Smooth muscle cell (in vitro differentiated cells): ENCODE measurements around the gene FGFR4. TPM values are rescaled to one million over a fixed set of nuclear protein-coding genes. Genes with fewer than 3 reads are reported as not detected.
A peak's percentile ranks its signal among the peaks of the same experiment; 100 is the strongest.

Experiments
- DNase-seq: peaks from one replicate; lab custom pipeline; 2025; ENCODE audit not compliant: unreplicated experiment; lab: John Stamatoyannopoulos, UW
- H2AFZ ChIP-seq: fragments of 200-600 bp; sonication (generic); 2 replicates; pipeline ENCODE4 v1.6.0; 2016; ENCODE audit warnings: antibody characterized with exemption, low read depth, mild to moderate bottlenecking
- H3F3A ChIP-seq: fragments of 200-600 bp; sonication (generic); 2 replicates; pipeline ENCODE4 v1.6.0; 2017; ENCODE audit warnings: antibody characterized with exemption, low read depth
- H3K27ac ChIP-seq: fragments of 200-600 bp; sonication (generic); 2 replicates; pipeline ENCODE4 v1.5.1; 2016; ENCODE audit warnings: low read depth, mild to moderate bottlenecking
- H3K27me3 ChIP-seq: fragments of 200-600 bp; sonication (generic); 2 replicates; pipeline ENCODE4 v1.6.1; 2016; ENCODE audit warnings: low read depth, mild to moderate bottlenecking
- H3K36me3 ChIP-seq: fragments of 200-600 bp; sonication (generic); 2 replicates; pipeline ENCODE4 v1.5.1; 2016; ENCODE audit warnings: low read depth
- H3K4me1 ChIP-seq: fragments of 200-600 bp; sonication (generic); 2 replicates; pipeline ENCODE4 v1.5.1; 2016; ENCODE audit warnings: low read depth
- H3K4me2 ChIP-seq: fragments of 200-600 bp; sonication (generic); 2 replicates; pipeline ENCODE4 v1.6.0; 2016; ENCODE audit warnings: mild to moderate bottlenecking
- H3K4me3 ChIP-seq: fragments of 200-600 bp; sonication (generic); 2 replicates; pipeline ENCODE4 v1.5.1; 2016; ENCODE audit warnings: mild to moderate bottlenecking
- H3K79me2 ChIP-seq: fragments of 200-600 bp; sonication (generic); 2 replicates; pipeline ENCODE4 v1.6.0; 2016; ENCODE audit warnings: low read depth, mild to moderate bottlenecking
- H3K9ac ChIP-seq: fragments of 200-600 bp; sonication (generic); 2 replicates; pipeline ENCODE4 v1.6.0; 2016; ENCODE audit warnings: low read depth
- H3K9me3 ChIP-seq: fragments of 200-600 bp; sonication (generic); replicated peaks from 2 replicates; pipeline ENCODE4 v1.5.1; 2016; ENCODE audit warnings: low read depth
- H4K20me1 ChIP-seq: fragments of 200-600 bp; sonication (generic); 2 replicates; pipeline ENCODE4 v1.6.0; 2016; ENCODE audit warnings: low read depth
- CTCF ChIP-seq: fragments of 200-600 bp; sonication (generic); IDR thresholded peaks from 2 replicates; pipeline ENCODE4 v1.5.1; 2017; ENCODE audit warnings: borderline replicate concordance, mild to moderate bottlenecking, antibody characterized with exemption; ENCODE audit not compliant: insufficient read depth, poor library complexity, severe bottlenecking
- WGBS: methylation state at CpG from one replicate; pipeline ENCODE4 v1.1.7; 2016; ENCODE audit warnings: low lambda C conversion rate; 5-methylcytosine and 5-hydroxymethylcytosine counted together
- polyA plus RNA-seq: library from polyadenylated mRNA; unstranded; fragments of >200 nt; fragmentation: Nextera tagmentation; extraction: Ambion mirVana; gene quantifications from 2 replicates; pipeline ENCODE4 v1.2.1, GENCODE V29; 2016
- total RNA-seq: library from RNA; depleted of rRNA; stranded (reverse); fragments of >200 nt; gene quantifications from 2 replicates; pipeline ENCODE4 v1.2.3, GENCODE V29; 2014

Gene FGFR4
- total and polyA plus RNA-seq, 2 experiments from 2014 or later = 0.90 to 1.1 TPM

- H3F3A ChIP-seq = no peaks in the 10 kb centered on the region
- H3K4me1 ChIP-seq = no peaks in the 10 kb centered on the region
- no peak for TF ChIP-seq CTCF
- no peaks in the 10 kb centered on the region for H3K79me2 ChIP-seq
- WGBS = 95% methylated on average over 5 of the region's 5 CpGs
- H3K4me3 ChIP-seq = no peak overlapping the region
- H3K9ac ChIP-seq = no peak overlapping the region
- no peaks in the 10 kb centered on the region for H4K20me1 ChIP-seq
- no peak overlapping the region for H3K27ac ChIP-seq
- no peaks in the 10 kb centered on the region for H3K9me3 ChIP-seq
- H3K36me3 ChIP-seq = no peaks in the 10 kb centered on the region
- no peak overlapping the region for H3K4me2 ChIP-seq
- H3K27me3 ChIP-seq = no peaks in the 10 kb centered on the region
- DNase-seq = no peak
- H2AFZ ChIP-seq = no peak overlapping the region
These were observed 19.2 kb upstream of the FGFR4 start for GRCh38 chr5:177067503-177067902.

- H3K27ac ChIP-seq = no peak overlapping the region
- no peaks in the 10 kb centered on the region for H3K4me1 ChIP-seq
- no peak overlapping the region for H3K4me2 ChIP-seq
- no peaks in the 10 kb centered on the region for H3K79me2 ChIP-seq
- no peaks in the 10 kb centered on the region for H3K36me3 ChIP-seq
- no peak for DNase-seq
- no peaks in the 10 kb centered on the region for H3K9me3 ChIP-seq
- no peaks in the 10 kb centered on the region for H3K27me3 ChIP-seq
- no peak overlapping the region for H3K9ac ChIP-seq
- no peak for TF ChIP-seq CTCF
- no peaks in the 10 kb centered on the region for H3F3A ChIP-seq
- H4K20me1 ChIP-seq = no peaks in the 10 kb centered on the region
- H2AFZ ChIP-seq = no peak overlapping the region
- WGBS = 96% methylated on average over 6 of the region's 6 CpGs
- no peak overlapping the region for H3K4me3 ChIP-seq
These were observed 16.1 kb upstream of the FGFR4 start for GRCh38 chr5:177070536-177071191.

- peak; percentile 31 for DNase-seq
- no peaks in the 10 kb centered on the region for H4K20me1 ChIP-seq
- H3K27ac ChIP-seq = peak overlapping the region; percentile 41
- H3K4me1 ChIP-seq = no peaks in the 10 kb centered on the region
- H3K9me3 ChIP-seq = no peaks in the 10 kb centered on the region
- H3K27me3 ChIP-seq = no peaks in the 10 kb centered on the region
- no peaks in the 10 kb centered on the region for H3K36me3 ChIP-seq
- no peak overlapping the region for H2AFZ ChIP-seq
- no peaks in the 10 kb centered on the region for H3F3A ChIP-seq
- peak; percentile 88 for TF ChIP-seq CTCF
- 28% methylated on average over 5 of the region's 6 CpGs for WGBS
- no peaks in the 10 kb centered on the region for H3K79me2 ChIP-seq
- H3K9ac ChIP-seq = no peak overlapping the region
- H3K4me3 ChIP-seq = no peak overlapping the region
- H3K4me2 ChIP-seq = peak overlapping the region; percentile 70
These were observed 14.9 kb upstream of the FGFR4 start for GRCh38 chr5:177071666-177072385.
